GOT3 (cell line): ENCODE results near the gene EPS15.
"Not testable (repeated sequence)": the region's sequence is repeated elsewhere in the genome, so short reads cannot be mapped to it uniquely, and the experiment has no call there.

Source experiments
- DNase-seq: peaks from one replicate; lab custom pipeline; 2025; ENCODE audit warnings: mixed read lengths; lab: John Stamatoyannopoulos, UW

The EPS15 gene

DNA sequence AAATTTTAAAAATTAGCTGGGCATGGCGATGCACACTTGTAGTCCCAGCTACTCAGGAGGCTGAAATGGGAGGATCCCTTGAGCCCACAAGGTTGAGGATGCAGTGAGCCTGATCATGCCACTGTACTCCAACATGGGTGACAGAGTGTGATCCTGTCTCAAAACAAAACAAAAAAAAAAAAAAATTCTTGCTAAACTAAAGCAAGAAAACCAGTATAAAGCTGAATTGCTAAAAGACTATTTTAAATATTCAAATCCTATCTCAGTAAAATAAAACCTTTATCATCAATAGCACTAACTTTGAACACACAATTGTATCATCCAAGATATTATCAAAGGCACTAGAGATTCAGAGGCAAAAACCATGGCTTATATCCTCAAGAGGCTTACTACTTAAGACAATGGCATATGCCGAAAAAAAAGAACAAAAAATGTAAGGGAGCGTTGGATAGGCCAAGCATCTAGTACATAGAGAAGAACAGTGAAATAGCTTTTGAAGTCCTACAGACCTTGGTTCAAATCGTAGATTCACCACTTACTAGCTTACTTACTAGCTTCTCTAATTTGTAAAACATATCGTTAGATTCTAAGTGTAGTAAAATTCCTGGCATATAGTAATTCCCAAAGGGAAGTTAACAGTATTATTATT, 3.6 kb downstream of the EPS15 start:
- no peak for DNase-seq

DNA sequence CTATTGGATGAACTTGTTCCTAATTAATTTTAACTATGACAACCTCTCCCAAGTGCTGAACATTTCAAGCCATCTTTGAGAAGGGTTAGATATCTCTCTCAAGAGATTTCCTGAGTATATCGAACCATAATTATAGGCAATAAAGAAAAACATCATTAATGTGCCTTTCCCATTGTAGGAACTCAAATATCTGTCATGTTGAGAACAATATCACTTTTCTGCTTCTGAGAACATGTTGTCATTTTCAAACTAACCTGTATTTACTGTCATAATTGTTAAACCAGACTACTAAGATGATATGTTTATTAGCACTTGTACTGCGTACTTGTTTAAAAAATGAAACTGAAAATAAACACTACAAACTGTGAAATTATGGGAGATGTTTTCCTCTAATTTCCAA, 4.3 kb downstream of the EPS15 start:
- no peak for DNase-seq

DNA sequence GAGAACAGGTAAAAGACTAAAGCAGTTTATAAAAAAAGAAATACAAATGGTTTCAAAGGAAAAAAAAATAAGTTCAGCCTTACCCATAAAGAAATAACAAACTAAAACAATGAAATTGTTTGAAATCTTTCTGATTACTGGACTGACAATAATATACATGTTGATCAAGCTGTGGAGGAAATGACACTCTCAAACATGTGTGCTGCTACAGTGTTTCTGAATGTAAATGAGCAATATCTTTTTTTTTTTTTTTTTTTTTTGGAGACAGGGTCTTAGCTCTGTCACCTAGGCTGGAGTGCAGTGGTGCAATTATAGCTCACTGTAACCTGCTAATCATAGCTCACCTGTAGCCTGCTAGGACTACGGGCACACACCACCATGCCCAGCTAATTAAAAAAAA, 6.5 kb downstream of the EPS15 start:
- DNase-seq, result no peak

DNA sequence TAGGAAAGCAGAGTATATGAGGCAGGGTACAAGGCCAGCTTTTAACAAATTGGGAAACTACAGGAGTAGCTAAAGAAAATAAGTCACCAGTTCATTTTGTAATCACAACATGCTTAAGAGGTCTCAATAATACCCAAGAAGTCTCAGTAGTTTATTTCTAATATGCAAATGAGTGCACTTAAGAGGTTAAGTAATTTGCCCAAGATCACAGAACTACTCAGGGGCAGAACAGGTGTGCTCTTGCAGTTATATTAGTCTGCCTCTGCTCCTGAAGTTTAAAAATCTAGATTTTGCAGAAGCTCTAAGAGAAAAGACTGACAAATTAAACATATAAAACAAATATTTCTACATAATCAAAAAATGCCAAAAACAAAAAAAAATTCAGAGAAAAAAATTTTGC, 6.9 kb downstream of the EPS15 start:
- no peak for DNase-seq

GRCh38 chr1:51509773-51510172, 9.3 kb downstream of the EPS15 start:
- DNase-seq, result no peak

DNA sequence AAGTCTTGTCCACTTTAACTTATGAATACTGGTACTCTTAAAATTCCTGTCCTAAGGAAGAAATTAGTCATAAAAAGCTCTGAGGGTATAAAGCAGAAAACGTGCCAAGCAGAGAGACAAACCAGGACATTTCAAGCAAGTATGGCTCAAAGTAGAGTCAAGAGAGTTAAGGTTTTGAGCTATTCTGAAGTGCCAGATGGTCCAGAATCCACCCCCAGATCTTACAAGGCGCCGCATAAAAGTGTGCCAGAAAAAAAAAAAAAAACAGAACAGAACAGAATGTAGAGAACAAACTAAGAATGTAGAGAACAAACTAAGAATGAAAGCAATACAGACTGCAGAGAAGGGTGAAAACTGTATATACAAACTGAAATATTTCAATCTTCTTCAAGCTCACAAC, 12.5 kb downstream of the EPS15 start:
- DNase-seq, result no peak

GRCh38 chr1:51504806-51505525, 14.1 kb downstream of the EPS15 start:
- no peak for DNase-seq

DNA sequence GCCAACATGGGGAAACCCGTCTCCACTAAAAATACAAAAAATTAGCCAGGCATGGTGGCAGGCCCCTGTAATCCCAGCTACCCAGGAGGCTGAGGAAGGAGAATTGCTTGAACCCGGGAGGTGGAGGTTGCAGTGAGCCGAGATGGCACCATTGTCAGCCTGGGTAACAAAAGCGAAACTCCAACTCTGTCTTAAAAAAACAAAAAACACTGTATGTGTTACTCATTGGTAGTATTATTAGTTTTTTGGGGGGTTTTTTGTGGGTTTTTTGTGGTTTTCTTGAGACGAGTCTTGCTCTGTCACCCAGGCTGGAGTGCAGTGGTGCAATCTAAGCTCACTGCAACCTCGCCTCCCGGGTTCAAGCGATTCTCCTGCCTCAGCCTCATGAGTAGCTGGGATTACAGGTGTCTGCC, 17.8 kb downstream of the EPS15 start:
- not testable (repeated sequence) for DNase-seq

DNA sequence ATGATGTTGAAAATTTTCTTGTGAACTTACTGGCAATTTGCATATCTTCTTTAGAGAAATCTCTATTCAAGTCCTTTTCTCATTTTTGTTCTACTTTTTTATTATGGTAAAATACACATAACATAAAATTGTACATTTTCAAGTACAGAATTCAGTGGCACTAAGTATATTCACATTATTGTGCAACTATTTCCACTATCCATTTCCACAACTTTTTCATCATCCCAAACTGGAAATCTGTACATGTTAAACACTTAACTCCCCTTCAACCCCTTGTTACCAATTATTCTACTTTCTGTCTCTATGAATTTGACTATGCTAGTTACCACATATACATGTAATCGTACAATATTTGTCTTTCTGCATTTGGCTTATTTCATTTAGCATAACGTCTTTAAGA, 19.4 kb downstream of the EPS15 start:
- no peak for DNase-seq

GRCh38 chr1:51498924-51499323, 20.1 kb downstream of the EPS15 start:
- no peak for DNase-seq

GRCh38 chr1:51497340-51497739, 21.7 kb downstream of the EPS15 start:
- no peak for DNase-seq

- DNase-seq, result no peak
Observed at GRCh38 chr1:51494138-51494830, 24.8 kb downstream of the EPS15 start.

DNA sequence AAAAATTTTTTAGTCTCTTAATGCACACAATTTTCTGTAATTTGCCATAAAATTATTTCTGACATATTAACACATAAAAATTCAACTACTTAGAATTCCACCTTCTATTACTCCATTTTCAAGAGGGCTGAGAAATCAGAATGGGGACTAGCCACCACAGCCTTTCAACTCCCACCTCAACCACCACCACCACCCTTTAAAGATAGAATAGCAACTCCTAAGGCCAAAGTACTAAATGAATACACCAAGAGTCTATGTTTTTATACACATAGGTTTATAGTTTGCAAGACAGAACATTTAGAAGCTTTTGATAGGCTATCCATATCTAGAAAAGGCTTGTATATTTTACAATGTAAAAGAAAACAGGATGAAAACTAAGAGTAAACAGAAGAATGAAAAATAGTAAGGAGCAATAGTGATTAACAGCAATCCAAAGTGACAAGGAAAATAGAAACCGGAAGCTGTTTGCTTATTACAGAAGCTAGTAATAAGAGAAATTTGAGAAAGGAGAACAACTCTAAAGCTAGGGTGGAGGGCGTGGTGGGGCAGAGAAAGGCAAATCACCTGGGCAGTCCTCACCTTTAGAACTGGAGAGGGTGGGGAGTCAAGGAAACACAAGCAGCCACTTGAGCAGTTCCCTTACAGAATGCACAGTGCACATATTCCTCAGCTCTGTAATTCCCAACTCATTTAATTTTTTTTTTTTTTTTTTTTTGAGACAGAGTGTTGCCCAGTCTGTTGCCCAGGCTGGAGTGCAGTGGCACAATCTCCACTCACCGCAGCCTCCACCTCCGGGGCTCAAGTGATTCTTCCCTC, 27.7 kb downstream of the EPS15 start:
- no peak for DNase-seq

DNA sequence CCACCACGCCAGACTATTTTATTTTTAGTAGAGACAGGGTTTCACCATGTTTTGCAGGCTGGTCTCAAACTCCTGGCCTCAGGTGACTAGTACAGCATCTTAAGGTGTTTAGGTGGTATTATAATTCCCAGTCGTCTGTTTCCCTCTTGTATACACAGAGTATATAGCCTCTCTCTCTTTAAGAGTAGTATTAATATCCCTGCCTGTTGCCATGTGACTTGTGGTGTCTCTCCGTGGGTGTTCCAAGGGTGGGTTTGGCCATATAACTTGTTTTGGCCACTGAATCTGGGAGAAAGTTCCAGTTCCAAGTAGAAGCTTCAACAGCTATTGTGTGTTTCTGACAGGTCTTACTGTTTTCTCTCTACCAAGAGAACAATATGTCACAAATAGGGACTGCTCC, 29.6 kb downstream of the EPS15 start:
- no peak for DNase-seq

DNA sequence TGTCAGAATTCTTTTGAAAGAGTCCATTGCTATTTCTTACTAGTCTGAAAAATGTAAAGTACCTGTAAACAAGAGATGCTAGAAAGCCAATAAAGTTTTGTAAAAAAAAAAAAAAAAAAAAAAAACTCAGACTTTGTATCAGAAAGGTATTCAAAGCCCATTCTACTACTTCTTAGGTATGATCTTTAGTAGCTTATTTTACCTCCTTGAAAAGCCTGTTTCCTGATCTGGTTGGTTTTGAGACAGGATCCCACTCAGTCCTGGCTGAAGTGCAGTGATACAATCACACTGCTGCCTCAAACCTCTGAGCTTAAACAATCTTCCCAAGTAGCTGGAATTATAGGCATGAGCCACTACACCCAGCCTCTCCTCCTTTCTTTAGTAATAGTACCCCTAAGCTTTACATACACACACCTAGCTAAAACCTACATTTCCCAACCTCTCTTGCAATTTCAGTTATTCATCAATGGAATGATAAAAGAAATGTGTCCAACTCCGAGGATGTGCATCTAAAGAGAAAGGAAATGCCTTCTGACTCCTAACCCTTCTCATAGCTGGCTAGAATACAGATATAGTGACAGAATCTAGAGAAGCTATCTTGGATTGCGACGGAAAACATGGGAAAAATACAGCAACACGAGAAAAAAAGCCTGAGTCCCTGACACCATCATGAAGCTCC, 30.6 kb downstream of the EPS15 start:
- DNase-seq, result no peak

GRCh38 chr1:51487628-51488027, 31.4 kb downstream of the EPS15 start:
- no peak for DNase-seq

DNA sequence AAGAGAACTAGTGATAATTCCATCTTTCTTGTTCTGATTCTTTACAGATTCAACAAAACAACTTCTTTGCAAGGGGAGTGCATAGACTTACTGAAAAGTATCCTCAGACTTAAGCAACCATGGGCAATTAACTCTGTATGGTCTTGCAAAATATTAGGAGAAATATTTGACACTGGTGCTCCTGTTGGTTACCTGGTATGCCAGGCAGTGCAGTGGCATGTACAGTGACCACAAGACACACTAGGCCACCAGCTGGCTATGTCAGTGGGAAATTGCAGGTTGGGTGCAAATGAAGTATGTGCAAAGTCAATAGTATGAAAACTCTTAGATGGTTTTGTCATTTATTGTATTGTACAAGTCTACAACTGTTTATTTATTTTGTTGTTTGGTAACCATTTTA, 34.5 kb downstream of the EPS15 start:
- DNase-seq, result no peak

DNA sequence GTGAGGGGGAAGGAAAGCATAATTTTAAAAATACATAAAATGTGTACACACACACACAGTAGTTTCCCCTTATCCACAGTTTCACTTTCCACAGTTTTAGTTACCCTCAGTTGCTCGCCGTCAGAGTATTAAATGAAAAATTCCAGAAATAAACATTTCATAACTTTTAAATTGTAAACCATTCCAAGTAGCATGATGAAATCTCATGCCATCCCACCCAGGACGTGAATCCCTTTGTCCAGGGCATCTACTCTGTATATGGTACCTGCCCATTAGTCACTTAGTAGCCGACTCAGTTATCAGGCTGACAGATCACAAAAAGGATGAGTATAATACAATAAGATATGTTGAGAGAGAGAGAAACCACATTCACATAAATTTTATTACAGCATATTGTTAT, 36.2 kb downstream of the EPS15 start:
- DNase-seq, result no peak

DNA sequence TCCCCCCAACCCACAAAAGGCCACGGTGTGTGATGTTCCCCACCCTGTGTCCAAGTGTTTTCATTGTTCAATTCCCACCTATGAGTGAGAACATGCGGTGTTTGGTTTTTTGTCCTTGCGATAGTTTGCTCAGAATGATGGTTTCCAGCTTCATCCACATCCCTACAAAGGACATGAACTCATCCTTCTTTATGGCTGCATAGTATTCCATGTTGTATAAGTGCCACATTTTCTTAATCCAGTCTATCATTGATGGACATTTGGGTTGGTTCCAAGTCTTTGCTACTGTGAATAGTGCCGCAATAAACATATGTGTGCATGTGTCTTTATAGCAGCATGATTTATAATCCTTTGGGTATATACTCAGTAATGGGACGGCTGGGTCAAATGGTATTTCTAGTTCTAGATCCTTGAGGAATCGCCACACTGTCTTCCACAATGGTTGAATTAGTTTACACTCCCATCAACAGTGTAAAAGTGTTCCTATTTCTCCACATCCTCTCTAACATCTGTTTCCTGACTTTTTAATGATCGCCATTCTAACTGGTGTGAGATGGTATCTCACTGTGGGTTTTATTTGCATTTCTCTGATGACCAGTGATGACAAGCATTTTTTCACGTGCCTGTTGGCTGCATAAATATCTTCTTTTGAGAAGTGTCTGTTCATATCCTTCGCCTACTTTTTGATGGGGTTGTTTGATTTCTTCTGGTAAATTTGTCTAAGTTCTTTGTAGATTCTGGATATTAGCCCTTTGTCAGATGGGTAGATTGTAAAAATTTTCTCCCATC, 44.0 kb downstream of the EPS15 start:
- not testable (repeated sequence) for DNase-seq

DNA sequence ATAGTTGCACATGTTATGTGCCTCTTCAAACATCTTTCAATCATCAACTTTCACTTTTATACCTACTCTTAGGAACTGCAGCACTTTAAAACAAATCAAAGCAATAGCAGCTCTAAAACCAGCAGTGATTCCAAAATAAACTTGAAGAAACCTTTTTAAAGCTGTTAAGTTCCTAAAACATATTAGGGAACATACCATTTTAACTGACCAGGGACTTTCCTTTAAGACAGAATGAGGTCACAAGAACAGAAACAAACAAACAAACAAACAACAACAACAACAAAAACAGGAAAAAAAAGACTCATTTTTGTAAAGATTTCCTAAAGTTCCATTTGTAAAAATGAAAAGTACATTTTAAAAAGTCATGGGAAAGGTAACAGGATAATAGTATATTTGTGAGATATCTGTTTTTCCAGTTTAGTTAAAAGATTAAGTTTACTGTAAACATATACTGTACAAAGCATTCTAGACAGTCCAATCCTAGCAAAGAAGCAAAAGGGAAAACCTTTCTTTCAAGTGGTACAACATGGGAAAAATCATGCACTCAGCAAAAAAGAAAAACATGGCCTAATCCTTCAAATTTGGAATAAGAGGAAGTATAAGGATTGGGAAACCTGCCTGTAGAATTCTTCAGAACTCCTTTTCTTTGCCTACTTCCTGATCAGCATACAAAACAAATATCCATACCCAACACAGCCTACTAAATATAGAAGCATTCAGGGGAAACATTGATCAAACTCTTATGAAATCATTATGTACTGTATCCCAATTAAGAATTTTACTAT, 45.5 kb downstream of the EPS15 start:
- no peak for DNase-seq
